ENCODE data around the gene GFI1. TPM values are rescaled to one million over a fixed set of nuclear protein-coding genes. Genes with fewer than 3 reads are reported as not detected.

GFI1 gene
- total and polyA plus RNA-seq, 2 experiments from 2014 or later = 0.10 TPM; not detected in 1

GRCh38 chr1:92445865-92446264 is 40.9 kb downstream of the GFI1 start:
- no peaks in the 10 kb centered on the region for H3K9me2 ChIP-seq (replicated peaks; ENCODE audit: insufficient read depth)
- no peaks in the 10 kb centered on the region for H3K9me3 ChIP-seq (ENCODE audit: low read depth)
- DNase-seq (ENCODE audit: low spot score) = no peak
- no peak overlapping the region for H2AFZ ChIP-seq
- H3K36me3 ChIP-seq (replicated peaks; ENCODE audit: insufficient read depth, low read depth) = no peaks in the 10 kb centered on the region
- no peak overlapping the region for H3K27ac ChIP-seq
- H3K27me3 ChIP-seq = no peaks in the 10 kb centered on the region
- WGBS (ENCODE audit: low lambda C conversion rate, missing lambda C conversion rate) = 90% methylated on average over 2 of the region's 2 CpGs
- H3K4me2 ChIP-seq = no peak overlapping the region
- H3K4me1 ChIP-seq (ENCODE audit: insufficient read depth) = no peaks in the 10 kb centered on the region
- TF ChIP-seq EZH2phosphoT487 (IDR thresholded peaks at IDR 0.05; ENCODE audit: low read depth, severe bottlenecking, unreplicated experiment) = no peak
- no peak for TF ChIP-seq CTCF (IDR thresholded peaks at IDR 0.05; ENCODE audit: poor library complexity)
- TF ChIP-seq EZH2 (IDR thresholded peaks at IDR 0.05; ENCODE audit: borderline replicate concordance) = no peak
- H3K79me2 ChIP-seq = no peaks in the 10 kb centered on the region
- no peak overlapping the region for H3K4me3 ChIP-seq
- H4K20me1 ChIP-seq (ENCODE audit: insufficient read depth, poor library complexity, severe bottlenecking) = no peaks in the 10 kb centered on the region

GRCh38 chr1:92444351-92444750 is 42.4 kb downstream of the GFI1 start:
- Histone ChIP-seq H3K4me3 (no peak overlapping the region), H3K27ac (no peak overlapping the region), H2AFZ (no peak overlapping the region), H3K9me3 (ENCODE audit: low read depth) (no peaks in the 10 kb centered on the region), H3K9me2 (replicated peaks; ENCODE audit: insufficient read depth) (no peaks in the 10 kb centered on the region), H3K79me2 (no peaks in the 10 kb centered on the region), H3K27me3 (no peaks in the 10 kb centered on the region), H3K4me1 (ENCODE audit: insufficient read depth) (no peaks in the 10 kb centered on the region), H3K4me2 (no peak overlapping the region), H4K20me1 (ENCODE audit: insufficient read depth, poor library complexity, severe bottlenecking) (no peaks in the 10 kb centered on the region), H3K36me3 (replicated peaks; ENCODE audit: insufficient read depth, low read depth) (no peaks in the 10 kb centered on the region)
- WGBS (ENCODE audit: low lambda C conversion rate, missing lambda C conversion rate) = 76% methylated on average over 1 of the region's 1 CpG
- TF ChIP-seq CTCF (IDR thresholded peaks at IDR 0.05; ENCODE audit: poor library complexity) (no peak), EZH2 (IDR thresholded peaks at IDR 0.05; ENCODE audit: borderline replicate concordance) (no peak), EZH2phosphoT487 (IDR thresholded peaks at IDR 0.05; ENCODE audit: low read depth, severe bottlenecking, unreplicated experiment) (no peak)
- DNase-seq (ENCODE audit: low spot score) = no peak

GRCh38 chr1:92443893-92444292 is 42.8 kb downstream of the GFI1 start:
- no peaks in the 10 kb centered on the region for H3K9me2 ChIP-seq (replicated peaks; ENCODE audit: insufficient read depth)
- H3K4me3 ChIP-seq = no peak overlapping the region
- no peaks in the 10 kb centered on the region for H3K27me3 ChIP-seq
- no peak overlapping the region for H3K4me2 ChIP-seq
- H3K27ac ChIP-seq = no peak overlapping the region
- TF ChIP-seq CTCF (IDR thresholded peaks at IDR 0.05; ENCODE audit: poor library complexity) (no peak), EZH2phosphoT487 (IDR thresholded peaks at IDR 0.05; ENCODE audit: low read depth, severe bottlenecking, unreplicated experiment) (no peak), EZH2 (IDR thresholded peaks at IDR 0.05; ENCODE audit: borderline replicate concordance) (no peak)
- H3K9me3 ChIP-seq (ENCODE audit: low read depth) = no peaks in the 10 kb centered on the region
- no peak for DNase-seq (ENCODE audit: low spot score)
- H2AFZ ChIP-seq = no peak overlapping the region
- H3K79me2 ChIP-seq = no peaks in the 10 kb centered on the region
- H3K4me1 ChIP-seq (ENCODE audit: insufficient read depth) = no peaks in the 10 kb centered on the region
- H4K20me1 ChIP-seq (ENCODE audit: insufficient read depth, poor library complexity, severe bottlenecking) = no peaks in the 10 kb centered on the region
- WGBS (ENCODE audit: low lambda C conversion rate, missing lambda C conversion rate) = 94% methylated on average over 3 of the region's 3 CpGs
- H3K36me3 ChIP-seq (replicated peaks; ENCODE audit: insufficient read depth, low read depth) = no peaks in the 10 kb centered on the region

- Histone ChIP-seq H3K9me2 (replicated peaks; ENCODE audit: insufficient read depth) (no peaks in the 10 kb centered on the region), H3K27ac (peak overlapping the region; percentile 62), H3K9me3 (ENCODE audit: low read depth) (no peaks in the 10 kb centered on the region), H3K27me3 (no peaks in the 10 kb centered on the region), H3K4me1 (ENCODE audit: insufficient read depth) (no peaks in the 10 kb centered on the region), H4K20me1 (ENCODE audit: insufficient read depth, poor library complexity, severe bottlenecking) (no peaks in the 10 kb centered on the region), H3K36me3 (replicated peaks; ENCODE audit: insufficient read depth, low read depth) (no peaks in the 10 kb centered on the region), H3K79me2 (no peaks in the 10 kb centered on the region), H2AFZ (peak overlapping the region; percentile 63), H3K4me3 (peak overlapping the region; percentile 14), H3K4me2 (peak overlapping the region; percentile 70)
- no peak for DNase-seq (ENCODE audit: low spot score)
- 84% methylated on average over 5 of the region's 5 CpGs for WGBS (ENCODE audit: low lambda C conversion rate, missing lambda C conversion rate)
- no peak for TF ChIP-seq CTCF (IDR thresholded peaks at IDR 0.05; ENCODE audit: poor library complexity)
- TF ChIP-seq EZH2phosphoT487 (IDR thresholded peaks at IDR 0.05; ENCODE audit: low read depth, severe bottlenecking, unreplicated experiment) = no peak
- no peak for TF ChIP-seq EZH2 (IDR thresholded peaks at IDR 0.05; ENCODE audit: borderline replicate concordance)
Observed at GRCh38 chr1:92442351-92442750, 44.4 kb downstream of the GFI1 start.
